ENCODE results near the gene CEP72. TPM values are rescaled to one million over a fixed set of nuclear protein-coding genes. Genes with fewer than 3 reads are reported as not detected.

The CEP72 gene
- total and polyA plus RNA-seq, 8 donors, result 5.5 to 13.1 (median 10.7) TPM

- intact Hi-C loops (cut with DNase I), result no loop called here
- no peak for DNase-seq
- H3K36me3 ChIP-seq, result peaks cover 0 to 78% of the 10 kb centered on the region in 2 donors
- H3K4me1 ChIP-seq, result no peaks in the 10 kb centered on the region
- H3K27ac ChIP-seq, result no peak overlapping the region
- no peaks in the 10 kb centered on the region for H3K27me3 ChIP-seq
- no peak for TF ChIP-seq CTCF (IDR thresholded peaks at IDR 0.05)
- no peak for ATAC-seq
- no peak overlapping the region for H3K4me3 ChIP-seq
- H3K9me3 ChIP-seq, result no peaks in the 10 kb centered on the region
These were observed 30.3 kb downstream of the CEP72 start for GRCh38 chr5:642481-642880.

GRCh38 chr5:643351-643801 lies 31.2 kb downstream of the CEP72 start:
- intact Hi-C loops (cut with DNase I), result no loop called here
- ATAC-seq, result no peak

GRCh38 chr5:643811-644271 lies 31.7 kb downstream of the CEP72 start:
- H3K36me3 ChIP-seq, result peaks cover 0 to 70% of the 10 kb centered on the region in 2 donors
- no peaks in the 10 kb centered on the region for H3K9me3 ChIP-seq
- H3K27me3 ChIP-seq, result no peaks in the 10 kb centered on the region
- no peak overlapping the region for H3K27ac ChIP-seq
- no peak overlapping the region for H3K4me3 ChIP-seq
- H3K4me1 ChIP-seq, result no peaks in the 10 kb centered on the region
- TF ChIP-seq CTCF (IDR thresholded peaks at IDR 0.05), result no peak
- ATAC-seq (no peak), DNase-seq (no peak)
- intact Hi-C loops (cut with DNase I), result no loop called here

More at GRCh38 chr5:643351-643801, 31.2 kb downstream of the CEP72 start:
- no peak for DNase-seq
- Histone ChIP-seq H3K4me3 (no peak overlapping the region), H3K27me3 (no peaks in the 10 kb centered on the region), H3K9me3 (no peaks in the 10 kb centered on the region), H3K4me1 (no peaks in the 10 kb centered on the region), H3K36me3 (peaks cover 0 to 75% of the 10 kb centered on the region in 2 donors), H3K27ac (no peak overlapping the region)
- TF ChIP-seq CTCF (IDR thresholded peaks at IDR 0.05), result no peak

- H3K9me3 ChIP-seq, result no peaks in the 10 kb centered on the region
- ATAC-seq (no peak), DNase-seq (no peak)
- TF ChIP-seq CTCF (IDR thresholded peaks at IDR 0.05), result no peak
- no peak overlapping the region for H3K27ac ChIP-seq
- H3K27me3 ChIP-seq, result no peaks in the 10 kb centered on the region
- H3K4me3 ChIP-seq, result no peak overlapping the region
- peaks cover 0 to 63% of the 10 kb centered on the region in 2 donors for H3K36me3 ChIP-seq
- H3K4me1 ChIP-seq, result no peaks in the 10 kb centered on the region
- intact Hi-C loops (cut with DNase I), result no loop called here
These were observed 32.4 kb downstream of the CEP72 start for GRCh38 chr5:644509-644908.

GRCh38 chr5:644971-645370 lies 32.8 kb downstream of the CEP72 start:
- Histone ChIP-seq H3K27me3 (no peaks in the 10 kb centered on the region), H3K4me1 (no peaks in the 10 kb centered on the region), H3K4me3 (no peak overlapping the region), H3K36me3 (peaks cover 0 to 59% of the 10 kb centered on the region in 2 donors), H3K27ac (no peak overlapping the region), H3K9me3 (no peaks in the 10 kb centered on the region)
- ATAC-seq (no peak), DNase-seq (no peak)
- TF ChIP-seq CTCF (IDR thresholded peaks at IDR 0.05), result no peak
- intact Hi-C loops (cut with DNase I), result no loop called here

Data from left lung (tissue), 10 donors.